ENCODE measurements around the gene SPPL3. TPM values are rescaled to one million over a fixed set of nuclear protein-coding genes. Genes with fewer than 3 reads are reported as not detected.

SPPL3 gene
- total RNA-seq, 1 donor: 10.9 TPM

DNA sequence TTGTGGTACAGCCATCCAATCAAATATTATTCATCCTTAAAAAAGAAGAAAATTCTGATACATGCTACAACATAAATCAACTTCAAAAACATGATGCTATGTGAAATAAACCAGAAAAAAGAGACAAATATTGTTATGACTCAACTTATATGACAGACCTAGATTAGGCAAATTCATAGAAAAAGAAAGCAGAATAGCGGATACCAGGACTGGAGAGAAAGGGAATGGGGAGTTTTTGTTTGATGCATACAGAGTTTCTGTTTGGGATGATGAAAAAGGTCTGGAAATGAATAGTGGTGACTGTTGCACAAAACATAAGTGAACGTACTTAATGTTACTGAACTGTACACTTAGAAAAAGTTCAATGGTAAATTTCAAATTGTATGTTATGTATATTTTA, 82.3 kb downstream of the SPPL3 start:
- H4K20me1 ChIP-seq (ENCODE audit: insufficient read depth, low read length): peaks cover 38% of the 10 kb centered on the region
- no peaks in the 10 kb centered on the region for H3K27me3 ChIP-seq (ENCODE audit: insufficient read depth, low read length)

DNA sequence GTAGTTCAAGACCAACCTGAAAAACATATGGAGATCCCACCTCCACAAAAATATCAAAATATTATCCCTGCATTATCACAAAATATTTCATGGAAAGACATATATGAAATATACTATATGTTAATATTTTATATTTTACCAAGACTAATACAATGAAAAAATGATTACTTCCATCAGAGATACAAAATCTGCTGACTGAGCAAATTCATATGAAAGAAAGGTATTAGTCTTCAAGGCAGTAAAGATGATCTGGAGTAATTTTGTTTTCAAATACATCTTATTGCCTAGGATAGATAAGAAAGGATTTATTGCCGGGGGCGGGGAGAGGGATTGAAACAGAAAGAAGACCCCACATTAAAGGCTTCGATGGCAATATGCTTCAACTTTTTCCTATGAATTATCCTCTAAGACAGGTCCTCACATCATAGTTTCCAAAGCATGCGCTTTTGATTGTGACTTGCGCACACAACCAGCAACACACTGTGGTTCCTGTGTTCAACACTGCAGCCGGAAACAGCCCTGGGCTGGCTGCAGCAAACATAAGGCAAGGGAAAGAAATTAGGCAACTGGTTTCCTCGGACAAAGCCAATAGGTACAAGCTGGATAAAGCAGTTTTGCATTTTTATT, 83.2 kb downstream of the SPPL3 start:
- no peaks in the 10 kb centered on the region for H3K4me1 ChIP-seq (ENCODE audit: insufficient read depth, low read length)
- H3K9me3 ChIP-seq (ENCODE audit: low read depth, low read length): no peaks in the 10 kb centered on the region
- H4K20me1 ChIP-seq (ENCODE audit: insufficient read depth, low read length): peaks cover 35% of the 10 kb centered on the region
- no peak overlapping the region for H3K4me2 ChIP-seq (ENCODE audit: insufficient read depth, low read length)
- H3K4me3 ChIP-seq (ENCODE audit: insufficient read depth, low read length): no peak overlapping the region
- H3K36me3 ChIP-seq (ENCODE audit: insufficient read depth, low read length): no peaks in the 10 kb centered on the region
- H3K79me2 ChIP-seq (ENCODE audit: insufficient read depth, low read length): peaks cover 61% of the 10 kb centered on the region
- H3K27ac ChIP-seq (ENCODE audit: low read depth, low read length): no peak overlapping the region
- TF ChIP-seq, protein P1, sequence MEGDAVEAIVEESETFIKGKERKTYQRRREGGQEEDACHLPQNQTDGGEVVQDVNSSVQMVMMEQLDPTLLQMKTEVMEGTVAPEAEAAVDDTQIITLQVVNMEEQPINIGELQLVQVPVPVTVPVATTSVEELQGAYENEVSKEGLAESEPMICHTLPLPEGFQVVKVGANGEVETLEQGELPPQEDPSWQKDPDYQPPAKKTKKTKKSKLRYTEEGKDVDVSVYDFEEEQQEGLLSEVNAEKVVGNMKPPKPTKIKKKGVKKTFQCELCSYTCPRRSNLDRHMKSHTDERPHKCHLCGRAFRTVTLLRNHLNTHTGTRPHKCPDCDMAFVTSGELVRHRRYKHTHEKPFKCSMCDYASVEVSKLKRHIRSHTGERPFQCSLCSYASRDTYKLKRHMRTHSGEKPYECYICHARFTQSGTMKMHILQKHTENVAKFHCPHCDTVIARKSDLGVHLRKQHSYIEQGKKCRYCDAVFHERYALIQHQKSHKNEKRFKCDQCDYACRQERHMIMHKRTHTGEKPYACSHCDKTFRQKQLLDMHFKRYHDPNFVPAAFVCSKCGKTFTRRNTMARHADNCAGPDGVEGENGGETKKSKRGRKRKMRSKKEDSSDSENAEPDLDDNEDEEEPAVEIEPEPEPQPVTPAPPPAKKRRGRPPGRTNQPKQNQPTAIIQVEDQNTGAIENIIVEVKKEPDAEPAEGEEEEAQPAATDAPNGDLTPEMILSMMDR (IDR thresholded peaks at IDR 0.05; ENCODE audit: extremely low read depth, low read depth, low read length): no peak
- no peaks in the 10 kb centered on the region for H3K27me3 ChIP-seq (ENCODE audit: insufficient read depth, low read length)
- DNase-seq (ENCODE audit: insufficient read length, low spot score, missing footprints): no peak
- H2AFZ ChIP-seq (ENCODE audit: low read length): no peak overlapping the region

More for the DNA sequence above, 82.3 kb downstream of the SPPL3 start:
- DNase-seq (ENCODE audit: insufficient read length, low spot score, missing footprints): no peak
- no peak overlapping the region for H2AFZ ChIP-seq (ENCODE audit: low read length)
- H3K4me1 ChIP-seq (ENCODE audit: insufficient read depth, low read length): no peaks in the 10 kb centered on the region
- no peak overlapping the region for H3K27ac ChIP-seq (ENCODE audit: low read depth, low read length)
- no peak overlapping the region for H3K4me3 ChIP-seq (ENCODE audit: insufficient read depth, low read length)
- no peak overlapping the region for H3K4me2 ChIP-seq (ENCODE audit: insufficient read depth, low read length)
- TF ChIP-seq, protein P1 (IDR thresholded peaks at IDR 0.05; ENCODE audit: extremely low read depth, low read depth, low read length): no peak
- H3K9me3 ChIP-seq (ENCODE audit: low read depth, low read length): no peaks in the 10 kb centered on the region
- H3K36me3 ChIP-seq (ENCODE audit: insufficient read depth, low read length): no peaks in the 10 kb centered on the region
- peaks cover 68% of the 10 kb centered on the region for H3K79me2 ChIP-seq (ENCODE audit: insufficient read depth, low read length)

DNA sequence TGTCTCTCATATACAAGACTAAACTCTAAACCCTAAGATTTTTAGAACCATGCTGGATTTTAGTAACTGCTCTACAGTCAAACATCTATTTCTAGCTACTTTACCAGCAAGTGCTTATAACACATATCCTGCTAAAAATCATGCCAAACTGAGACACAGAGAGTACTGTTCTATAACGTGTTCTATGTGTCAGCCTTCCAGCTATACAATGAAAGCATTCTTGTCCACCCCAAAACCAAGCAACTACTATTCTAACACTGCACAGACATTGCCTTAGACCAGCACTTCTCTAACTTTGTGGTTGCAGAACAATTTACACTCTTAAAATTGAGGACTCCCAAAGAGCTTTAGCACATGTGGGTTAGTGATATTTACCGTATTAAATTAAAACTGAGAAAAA, 85.7 kb downstream of the SPPL3 start:
- no peak overlapping the region for H3K27ac ChIP-seq (ENCODE audit: low read depth, low read length)
- no peaks in the 10 kb centered on the region for H3K4me1 ChIP-seq (ENCODE audit: insufficient read depth, low read length)
- H3K9me3 ChIP-seq (ENCODE audit: low read depth, low read length): no peaks in the 10 kb centered on the region
- H3K27me3 ChIP-seq (ENCODE audit: insufficient read depth, low read length): no peaks in the 10 kb centered on the region
- no peak overlapping the region for H3K4me3 ChIP-seq (ENCODE audit: insufficient read depth, low read length)
- no peak overlapping the region for H3K4me2 ChIP-seq (ENCODE audit: insufficient read depth, low read length)
- H3K36me3 ChIP-seq (ENCODE audit: insufficient read depth, low read length): no peaks in the 10 kb centered on the region
- no peak for DNase-seq (ENCODE audit: insufficient read length, low spot score, missing footprints)
- TF ChIP-seq, protein P1 (IDR thresholded peaks at IDR 0.05; ENCODE audit: extremely low read depth, low read depth, low read length): no peak
- H4K20me1 ChIP-seq (ENCODE audit: insufficient read depth, low read length): peaks cover 27% of the 10 kb centered on the region
- peaks cover 50% of the 10 kb centered on the region for H3K79me2 ChIP-seq (ENCODE audit: insufficient read depth, low read length)
- H2AFZ ChIP-seq (ENCODE audit: low read length): no peak overlapping the region

DNA sequence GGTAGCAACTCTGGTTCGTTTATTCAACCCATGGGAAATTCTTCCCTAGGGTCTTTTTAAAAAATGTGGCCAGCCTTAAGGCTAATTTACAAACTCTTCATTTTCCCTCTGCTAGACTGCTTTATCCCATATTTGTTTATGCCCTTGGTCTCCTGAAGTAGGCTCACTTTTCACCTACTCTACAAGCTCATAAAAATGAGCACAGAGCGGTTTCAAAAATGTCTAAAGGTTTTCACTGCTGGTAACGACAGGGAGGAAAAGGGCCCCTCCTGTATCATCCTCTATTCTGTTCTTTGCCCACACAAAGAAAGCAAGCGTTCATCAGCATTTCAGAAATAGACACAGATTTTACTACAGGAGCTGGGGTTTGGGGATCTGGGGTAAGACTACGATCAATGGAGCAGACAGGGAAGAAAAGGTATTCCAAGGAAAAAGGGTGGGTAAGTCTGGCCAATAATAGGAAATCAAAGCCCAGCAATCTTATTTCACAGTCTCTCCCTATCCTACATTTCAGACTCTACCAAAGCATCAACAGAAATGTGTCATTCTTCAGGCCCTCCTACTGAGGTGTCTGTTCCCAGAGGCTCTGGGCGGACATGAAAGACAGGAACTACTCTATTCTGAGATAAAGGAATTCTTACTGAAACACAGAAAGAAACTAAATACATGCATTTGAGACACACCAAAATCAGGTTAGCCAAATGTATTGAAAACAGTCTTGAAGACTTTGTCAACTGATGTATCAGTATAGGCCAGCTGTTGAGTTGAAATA, 86.4 kb downstream of the SPPL3 start:
- no peak overlapping the region for H3K4me3 ChIP-seq (ENCODE audit: insufficient read depth, low read length)
- H3K4me1 ChIP-seq (ENCODE audit: insufficient read depth, low read length): no peaks in the 10 kb centered on the region
- no peak overlapping the region for H3K4me2 ChIP-seq (ENCODE audit: insufficient read depth, low read length)
- H3K9me3 ChIP-seq (ENCODE audit: low read depth, low read length): no peaks in the 10 kb centered on the region
- no peak for DNase-seq (ENCODE audit: insufficient read length, low spot score, missing footprints)
- no peaks in the 10 kb centered on the region for H3K36me3 ChIP-seq (ENCODE audit: insufficient read depth, low read length)
- no peak overlapping the region for H2AFZ ChIP-seq (ENCODE audit: low read length)
- H3K79me2 ChIP-seq (ENCODE audit: insufficient read depth, low read length): peaks cover 44% of the 10 kb centered on the region
- peaks cover 24% of the 10 kb centered on the region for H4K20me1 ChIP-seq (ENCODE audit: insufficient read depth, low read length)
- TF ChIP-seq, protein P1 (IDR thresholded peaks at IDR 0.05; ENCODE audit: extremely low read depth, low read depth, low read length): no peak
- H3K27me3 ChIP-seq (ENCODE audit: insufficient read depth, low read length): no peaks in the 10 kb centered on the region
- no peak overlapping the region for H3K27ac ChIP-seq (ENCODE audit: low read depth, low read length)

Data from osteoblast (primary cell).